Loucy (cell line): ENCODE data around the gene SVEP1.

Experiments used
- CTCF ChIP-seq: fragments of 200-600 bp; sonication (generic); conservative IDR thresholded peaks from 2 replicates; pipeline ENCODE4 v1.5.1; 2014; ENCODE audit warnings: mild to moderate bottlenecking, antibody characterized with exemption, low read length
- EZH2phosphoT487 ChIP-seq: fragments of 200-600 bp; IDR thresholded peaks from 2 replicates; pipeline ENCODE4 v1.6.1; 2018; ENCODE audit warnings: antibody characterized with exemption, mild to moderate bottlenecking, moderate library complexity, borderline replicate concordance

GRCh38 chr9:110517483-110517882, 62.1 kb downstream of the SVEP1 start:
- TF ChIP-seq CTCF: no peak
- TF ChIP-seq EZH2phosphoT487: no peak
